Limb (tissue), 2 donors: ENCODE measurements around the gene CBX2.

Source experiments
- DNase-seq, 2 donors: peaks; one replicate each; pipeline ENCODE4 v3.0.0-alpha.2; 2016; ENCODE audit errors: extremely low spot score in 2 of 2

Gene CBX2

GRCh38 chr17:79826204-79826680, 48.3 kb downstream of the CBX2 start:
- no peak for DNase-seq

- DNase-seq: no peak
Observed at GRCh38 chr17:79826841-79827578, 49.1 kb downstream of the CBX2 start.

GRCh38 chr17:79829004-79829403, 51.1 kb downstream of the CBX2 start:
- DNase-seq: no peak

- no peak for DNase-seq
Observed at GRCh38 chr17:79829457-79829856, 51.5 kb downstream of the CBX2 start.

GRCh38 chr17:79830303-79830702, 52.4 kb downstream of the CBX2 start:
- DNase-seq: no peak

GRCh38 chr17:79830763-79831264, 52.9 kb downstream of the CBX2 start:
- DNase-seq: no peak

- peak in 1 of 2 donors; percentile 78 for DNase-seq
Observed at GRCh38 chr17:79831265-79832217, 53.6 kb downstream of the CBX2 start.

GRCh38 chr17:79832218-79833109, 54.5 kb downstream of the CBX2 start:
- DNase-seq: peak in 1 of 2 donors; percentile 63

- DNase-seq: no peak
Observed at GRCh38 chr17:79833110-79833450, 55.1 kb downstream of the CBX2 start.

GRCh38 chr17:79833744-79834564, 56.0 kb downstream of the CBX2 start:
- DNase-seq: no peak

GRCh38 chr17:79834565-79835469, 56.9 kb downstream of the CBX2 start:
- DNase-seq: peak in 1 of 2 donors; percentile 71

GRCh38 chr17:79835470-79835899, 57.5 kb downstream of the CBX2 start:
- DNase-seq: peak in 1 of 2 donors; percentile 48

GRCh38 chr17:79835953-79836509, 58.1 kb downstream of the CBX2 start:
- DNase-seq: peak in 1 of 2 donors; percentile 48

GRCh38 chr17:79836510-79836971, 58.6 kb downstream of the CBX2 start:
- DNase-seq: no peak

- DNase-seq: peak in 1 of 2 donors; percentile 65
Observed at GRCh38 chr17:79836972-79837887, 59.3 kb downstream of the CBX2 start.
